ENCODE data around the gene UBE4B.
"Not testable (repeated sequence)": the region's sequence is repeated elsewhere in the genome, so short reads cannot be mapped to it uniquely, and the experiment has no call there.

The UBE4B gene

DNA sequence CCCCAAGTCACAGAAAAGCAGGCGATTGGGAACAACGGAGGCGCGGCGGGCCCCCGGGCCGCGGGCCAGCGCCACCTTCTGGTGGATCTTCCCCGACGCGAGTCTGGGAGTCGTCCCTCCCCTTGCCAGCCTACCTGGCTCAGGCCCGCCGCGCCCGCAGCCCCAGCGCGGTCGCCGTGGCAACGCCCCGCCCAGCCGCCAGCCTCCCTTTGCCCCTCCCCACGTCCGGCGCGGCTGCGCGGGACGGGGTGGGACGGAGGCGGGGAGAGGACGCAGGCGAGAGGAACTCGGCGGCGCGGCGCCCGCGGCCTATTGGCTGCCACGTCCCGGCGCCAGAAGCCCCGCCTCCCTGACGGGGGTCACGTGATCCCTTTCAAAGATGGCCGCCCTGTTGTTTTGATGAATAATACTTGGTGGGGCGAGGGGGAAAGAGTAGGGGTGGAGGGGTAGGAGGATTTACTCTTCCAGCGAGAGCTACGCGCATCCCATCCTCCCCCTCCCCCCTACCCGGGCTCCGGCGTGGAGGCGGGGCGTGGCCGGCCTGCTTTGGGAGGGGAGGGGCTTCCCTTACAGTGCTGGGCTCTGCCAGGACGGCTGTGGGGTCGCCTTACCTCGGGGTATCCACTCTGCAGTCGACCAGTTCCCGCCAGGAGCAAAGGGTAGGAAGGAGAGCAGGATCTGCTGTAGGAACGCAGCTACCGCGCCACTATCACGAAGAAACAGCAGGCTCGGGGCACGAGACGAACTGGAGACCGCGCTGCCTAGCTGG lies at the start of gene UBE4B:
Gene UBE4B, plus strand, starts transcription at position 369 of the 769 bp plus-strand sequence. CDS start 713 bp downstream, outside the sequence.
- DNase-seq = peak; percentile 89 to 95

DNA sequence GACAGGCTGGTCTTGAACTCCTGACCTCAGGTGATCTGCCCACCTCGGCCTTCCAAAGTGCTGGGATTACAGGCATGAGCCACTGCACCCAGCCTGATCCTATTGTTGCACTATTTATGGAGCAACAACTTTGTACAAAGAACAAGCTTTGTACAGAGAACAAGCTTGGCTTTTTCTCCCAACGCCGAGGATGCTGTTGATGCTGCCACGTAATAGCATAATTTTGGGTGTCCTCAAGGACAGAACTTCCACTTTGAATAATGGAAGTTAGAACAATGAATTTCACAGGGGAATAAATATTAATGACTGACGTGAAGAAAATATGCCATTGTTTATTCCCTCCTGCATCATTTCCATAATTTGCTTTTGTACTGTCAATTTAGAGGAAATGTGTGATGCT lies 48.5 kb upstream of the UBE4B start:
- DNase-seq = no peak

DNA sequence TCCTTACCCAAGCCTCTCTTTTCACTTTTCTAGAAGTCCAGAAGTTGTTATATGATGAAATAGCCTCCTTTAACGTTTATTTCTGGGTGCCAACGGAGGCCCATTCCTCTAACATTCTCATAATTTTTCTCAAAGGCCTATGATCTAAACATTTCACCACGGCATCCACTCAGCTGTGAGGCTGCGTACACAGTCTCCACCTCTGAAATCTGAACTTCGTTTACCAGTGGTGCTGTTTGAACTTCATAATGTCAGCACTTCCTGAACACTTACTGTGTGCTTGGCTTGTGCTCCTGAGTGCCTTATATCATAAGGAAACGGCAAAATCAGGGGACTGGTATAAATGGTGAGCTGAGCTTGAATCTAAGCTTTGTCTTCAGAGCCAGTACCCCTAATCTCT lies 47.8 kb upstream of the UBE4B start:
- DNase-seq = no peak

DNA sequence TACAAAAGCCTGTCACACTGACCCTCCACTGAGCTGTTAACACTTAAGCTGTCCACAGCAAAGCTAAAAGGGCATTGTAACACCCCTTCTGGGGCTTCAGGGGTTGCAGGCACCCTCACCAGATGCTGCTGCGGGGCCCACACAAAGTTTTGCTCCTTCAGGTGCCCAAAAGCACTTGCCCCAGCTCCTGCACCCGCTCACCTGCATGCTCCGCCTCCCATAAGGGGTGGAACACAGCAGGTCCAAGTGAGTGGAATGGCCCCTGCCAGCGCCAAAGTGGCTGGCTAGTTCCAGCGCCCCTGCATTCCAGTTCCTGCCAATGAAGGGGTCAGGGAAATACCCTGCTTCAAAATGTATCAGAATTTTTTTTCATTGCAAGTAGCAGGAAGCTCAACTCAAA lies 43.0 kb upstream of the UBE4B start:
- DNase-seq = no peak

DNA sequence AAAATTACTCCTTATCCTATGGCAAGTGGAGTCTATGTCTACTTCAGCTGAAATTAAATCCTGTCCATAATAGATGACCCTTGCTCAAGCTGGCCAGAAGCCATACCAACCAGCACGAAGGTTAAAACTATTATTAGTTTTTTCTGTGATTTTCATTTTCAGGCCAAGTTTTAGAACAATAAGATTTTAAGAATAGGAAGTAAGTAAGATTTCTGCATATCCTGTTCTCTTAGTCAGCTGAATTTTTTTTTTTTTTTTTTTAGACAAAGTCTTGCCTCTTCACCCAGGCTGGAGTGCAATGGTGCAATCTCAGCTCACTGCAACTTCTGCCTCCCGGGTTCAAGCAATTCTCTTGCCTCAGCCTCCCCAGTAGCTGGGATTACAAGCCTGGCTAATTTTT lies 41.8 kb upstream of the UBE4B start:
- DNase-seq = peak; percentile 46 to 56

DNA sequence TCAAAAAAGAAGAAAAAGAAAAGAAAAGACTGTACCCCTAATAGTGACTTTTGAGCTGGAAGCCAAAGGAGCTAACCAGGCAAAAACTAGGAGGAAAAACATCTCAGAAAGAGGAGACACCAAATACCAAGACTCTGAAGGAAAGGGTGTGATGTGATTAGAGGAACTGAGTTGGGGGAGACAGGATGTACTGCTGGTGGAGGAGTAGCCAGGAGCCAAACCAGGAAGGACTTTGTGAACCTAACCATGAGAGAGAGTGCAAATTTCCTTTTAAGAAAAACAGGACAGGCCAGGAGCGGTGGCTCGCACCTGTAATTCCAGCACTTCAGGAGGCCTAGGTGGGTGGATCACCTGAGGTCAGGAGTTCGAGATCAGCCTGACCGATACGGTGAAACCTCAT lies 39.8 kb upstream of the UBE4B start:
- no peak for DNase-seq

DNA sequence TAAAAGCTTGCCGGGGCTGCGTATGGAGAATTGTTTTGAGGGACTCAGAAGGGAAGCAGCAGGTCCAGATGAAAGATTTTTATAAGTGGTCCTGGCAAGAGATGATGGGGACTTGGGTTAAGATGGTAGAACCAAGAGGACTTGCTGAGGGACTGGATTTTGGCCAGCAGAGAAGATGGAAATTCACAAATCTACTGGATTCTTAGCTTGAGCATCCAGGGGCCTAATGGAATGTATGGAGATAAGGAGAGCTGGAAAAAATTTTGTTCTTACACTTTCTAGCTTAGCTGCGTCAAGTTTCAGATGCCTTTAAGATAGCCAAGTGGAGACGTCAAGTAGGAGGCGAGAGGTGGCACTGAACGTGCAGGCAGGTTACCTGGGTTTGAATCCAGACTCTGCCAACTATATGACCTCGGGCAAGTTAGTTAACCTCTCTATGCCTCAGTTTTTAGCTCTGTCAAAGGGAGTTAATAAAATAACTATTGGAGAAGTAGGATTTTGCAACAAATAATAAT lies 39.1 kb upstream of the UBE4B start:
- no peak for DNase-seq

DNA sequence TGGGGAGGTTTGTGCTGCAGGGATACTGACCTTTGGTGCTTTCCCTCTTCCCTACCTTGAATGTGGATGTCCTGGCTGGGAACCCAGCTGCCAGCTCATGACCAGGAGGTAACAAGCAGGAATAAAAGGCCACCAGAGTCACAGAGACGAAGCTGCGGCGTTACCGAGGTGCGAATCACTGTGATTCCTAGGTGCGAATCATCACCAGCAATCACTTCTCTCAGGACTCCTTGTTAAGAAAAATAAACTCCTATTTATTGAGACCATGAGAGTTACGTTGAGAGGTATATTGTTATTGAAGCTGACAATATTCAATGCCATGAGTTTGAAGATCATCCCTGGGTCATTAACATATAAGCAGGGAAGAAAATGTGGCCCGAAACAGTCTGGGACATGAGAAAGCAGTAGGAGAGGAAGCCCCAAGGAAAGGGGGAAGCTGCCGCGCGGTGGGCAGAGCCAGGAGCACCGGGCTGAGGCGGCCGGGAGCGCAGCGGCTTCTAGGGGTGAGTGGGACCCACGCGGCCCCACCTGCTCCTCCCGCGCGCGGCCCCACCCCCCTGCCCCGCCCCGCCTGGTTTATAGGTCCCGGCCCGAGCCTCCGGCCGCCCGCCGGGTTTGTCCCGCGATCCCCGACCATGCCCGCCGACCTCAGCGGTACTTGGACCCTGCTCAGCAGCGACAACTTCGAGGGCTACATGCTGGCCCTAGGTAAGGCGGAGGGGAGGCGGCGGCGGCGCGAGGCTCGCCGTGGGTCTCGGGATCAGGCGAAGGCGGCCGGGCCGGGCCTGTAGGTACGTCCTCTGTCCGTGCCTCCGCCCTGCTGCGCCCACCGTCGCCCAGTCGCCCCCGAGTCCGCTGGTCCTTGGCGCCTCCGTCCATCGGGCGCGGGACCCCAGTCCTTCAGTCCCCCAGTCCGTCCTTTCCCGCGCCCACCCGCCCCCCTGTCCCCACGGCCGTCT lies 35.9 kb upstream of the UBE4B start, which contains the start of gene RBP7:
Gene RBP7, plus strand, starts transcription at position 605 of the 959 bp plus-strand sequence. Its CDS starts 31 bp downstream, at position 636.
- DNase-seq = no peak

DNA sequence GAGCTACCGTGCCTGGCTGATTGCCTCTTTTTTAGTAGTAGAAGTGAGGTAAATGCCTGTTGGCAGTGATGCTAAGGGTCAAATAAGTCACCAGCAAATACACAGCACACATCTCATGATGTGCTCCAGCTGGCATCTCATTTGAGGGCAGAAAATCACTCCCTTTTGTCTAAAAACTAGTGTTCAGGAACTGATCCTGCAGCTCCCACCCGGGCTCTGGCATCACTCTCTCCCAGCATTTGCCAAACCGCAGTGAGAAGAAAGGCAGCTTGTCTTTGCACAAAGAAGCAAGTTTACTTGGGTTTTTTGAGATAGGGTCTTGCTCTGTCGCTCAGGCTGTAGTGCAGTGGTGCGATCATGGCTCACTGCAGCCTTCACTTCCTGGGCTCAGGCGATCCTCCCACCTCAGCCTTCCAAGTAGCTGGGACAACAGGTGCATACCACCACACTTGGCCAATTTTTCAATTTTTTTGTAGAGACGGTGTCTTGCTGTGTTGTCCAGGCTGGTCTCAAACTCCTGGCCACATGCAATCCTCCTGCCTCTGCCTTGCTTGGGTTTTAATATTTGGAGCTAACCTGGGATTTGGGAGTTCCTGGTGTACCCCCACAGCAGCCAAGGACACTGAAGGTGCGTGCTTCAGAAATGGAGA lies 31.6 kb upstream of the UBE4B start:
- DNase-seq = no peak

DNA sequence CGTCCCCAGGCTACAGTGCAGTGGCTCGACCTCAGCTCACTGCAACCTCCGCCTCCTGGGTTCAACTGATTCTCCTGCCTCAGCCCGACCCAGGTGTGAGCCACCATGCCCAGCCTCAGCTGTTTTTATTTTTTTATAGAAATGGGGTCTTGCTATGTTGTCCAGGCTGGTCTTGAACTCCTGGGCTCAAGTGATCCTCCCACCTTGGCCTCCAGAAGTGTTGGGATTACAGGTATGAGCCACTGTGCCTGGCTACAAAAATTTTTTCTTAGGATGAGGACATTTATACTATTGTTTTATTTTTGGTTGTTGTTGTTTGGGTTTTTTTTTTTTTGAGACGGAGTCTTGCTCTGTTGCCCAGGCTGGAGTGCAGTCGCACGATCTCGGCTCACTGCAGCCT lies 27.5 kb upstream of the UBE4B start:
- not testable (repeated sequence) for DNase-seq

DNA sequence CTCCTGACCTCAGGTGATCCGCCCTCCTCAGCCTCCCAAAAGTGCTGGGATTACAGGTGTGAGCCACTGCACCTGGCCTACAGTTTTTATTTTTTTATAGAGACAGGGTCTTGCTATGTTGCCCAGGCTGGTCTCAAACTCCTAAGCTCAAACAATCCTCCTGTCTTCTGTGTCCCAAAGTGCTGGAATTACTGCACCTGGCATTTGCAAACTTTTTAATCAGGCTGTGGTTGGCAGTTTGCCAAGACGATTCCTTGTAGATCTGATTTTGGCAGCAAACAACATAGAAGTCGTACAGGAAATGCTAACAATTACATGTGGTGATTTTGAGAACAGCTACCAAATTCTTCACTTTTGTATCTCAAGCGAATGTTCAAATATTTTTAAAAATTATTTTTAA lies 25.6 kb upstream of the UBE4B start:
- no peak for DNase-seq

DNA sequence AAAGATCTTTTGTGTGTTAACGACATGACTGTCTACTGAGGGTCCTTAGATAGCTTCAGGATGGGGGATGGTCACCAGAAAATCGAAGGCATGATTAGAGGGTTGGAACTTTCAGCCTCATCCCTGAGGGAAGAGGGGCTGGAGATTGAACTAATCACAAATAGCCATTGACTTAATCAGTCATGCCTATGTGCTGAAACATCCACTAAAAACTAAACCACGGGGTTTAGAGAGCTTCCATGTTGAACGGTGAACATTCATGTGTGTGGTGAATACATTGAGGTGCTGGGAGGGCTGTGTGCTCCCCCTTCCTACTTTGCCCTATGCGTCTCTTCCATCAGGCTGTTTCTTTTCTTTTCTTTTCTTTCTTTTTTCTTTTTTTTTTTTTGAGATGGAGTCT lies 18.7 kb upstream of the UBE4B start:
- DNase-seq = no peak

DNA sequence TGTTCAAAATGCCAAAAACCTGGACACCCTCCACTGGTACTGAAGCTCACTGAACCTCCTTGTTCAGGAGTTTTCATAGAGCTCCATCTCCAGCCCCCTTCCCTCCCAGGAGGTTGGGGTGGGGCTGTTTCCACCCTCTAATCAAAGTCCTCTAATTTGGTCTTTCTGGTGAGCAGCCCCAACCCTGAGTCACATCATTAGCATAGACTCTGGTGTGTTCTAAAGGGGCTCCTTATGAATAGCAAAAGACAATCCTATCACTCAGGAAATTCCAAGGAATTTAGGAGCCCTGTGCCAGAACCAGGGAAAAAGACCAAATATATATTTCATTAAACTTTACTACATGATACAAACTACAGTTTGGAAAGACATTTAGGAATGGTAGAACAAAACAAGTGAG lies 13.2 kb upstream of the UBE4B start:
- no peak for DNase-seq

DNA sequence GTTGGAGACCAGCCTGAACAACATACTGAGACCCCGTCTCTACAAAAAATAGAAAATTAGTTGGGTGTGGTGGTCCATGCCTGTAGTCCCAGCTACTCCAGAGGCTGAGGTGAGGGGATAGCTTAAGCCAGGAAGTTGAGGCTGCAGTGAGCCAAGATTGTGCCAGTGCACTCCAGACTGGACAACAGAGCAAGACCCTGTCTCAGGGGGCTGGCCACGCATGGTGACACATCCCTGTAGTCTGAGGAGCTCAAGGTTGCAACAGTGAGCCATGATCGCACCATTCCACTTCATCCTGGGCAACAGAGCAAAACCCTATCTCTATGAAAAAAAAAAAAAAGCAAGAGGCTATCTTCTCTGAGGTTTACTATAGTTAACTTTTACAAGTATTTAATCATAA lies 12.7 kb upstream of the UBE4B start:
- no peak for DNase-seq

DNA sequence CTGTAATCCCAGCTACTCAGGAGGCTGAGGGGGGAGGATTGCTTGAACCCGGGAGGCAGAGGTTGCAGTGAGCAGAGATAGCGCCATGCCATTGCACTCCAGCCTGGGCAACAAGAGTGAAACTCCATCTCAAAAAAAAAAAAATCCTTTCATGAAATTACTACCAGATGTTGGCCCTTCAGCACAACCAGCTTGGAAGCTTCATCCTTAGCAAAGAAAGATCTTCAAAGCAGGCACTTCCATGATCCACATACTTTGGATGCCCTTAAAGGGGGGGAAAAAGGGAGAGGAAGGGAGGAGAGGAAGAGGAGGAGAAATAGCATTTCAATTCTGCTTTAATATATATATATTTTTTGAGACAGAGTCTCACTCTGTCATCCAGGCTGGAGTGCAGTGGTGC lies 12.1 kb upstream of the UBE4B start:
- DNase-seq = not testable (repeated sequence)

DNA sequence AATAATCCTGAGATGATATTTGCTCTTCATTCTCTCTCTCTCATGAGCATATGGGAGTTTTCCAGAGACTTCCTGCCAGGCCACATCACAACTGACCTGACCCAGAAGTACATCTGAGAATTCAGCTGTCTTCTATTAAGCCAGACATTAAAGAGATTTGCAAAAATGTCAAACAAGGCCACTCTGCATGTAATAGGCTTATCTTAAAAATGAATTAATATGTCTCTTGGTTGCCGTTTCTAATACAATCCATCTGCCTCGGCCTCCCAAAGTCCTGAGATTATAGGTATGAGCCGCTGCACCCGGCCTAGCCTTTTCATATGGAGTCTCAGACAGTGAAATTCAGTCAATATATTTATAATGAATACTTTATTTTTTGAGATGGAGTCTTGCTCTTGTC lies 10.8 kb upstream of the UBE4B start:
- not testable (repeated sequence) for DNase-seq

DNA sequence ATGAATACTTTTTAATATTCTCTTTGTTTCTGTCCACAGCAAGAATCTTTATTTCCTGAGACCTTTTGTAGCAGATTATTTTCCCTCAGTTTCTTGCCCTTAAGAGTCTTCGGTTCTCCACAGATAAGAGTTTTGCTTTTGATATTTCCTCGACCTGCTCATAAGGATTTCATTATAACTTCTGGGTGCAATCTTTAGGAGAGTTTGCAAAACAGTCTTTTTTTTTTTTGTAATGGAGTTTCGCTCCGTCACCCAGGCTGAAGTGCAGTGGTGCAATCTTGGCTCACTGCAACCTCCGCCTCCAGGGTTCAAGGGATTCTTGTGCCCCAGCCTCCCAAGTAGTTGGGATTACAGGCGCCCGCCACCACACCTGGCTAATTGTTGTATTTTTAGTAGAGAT lies 10.1 kb upstream of the UBE4B start:
- DNase-seq = no peak

DNA sequence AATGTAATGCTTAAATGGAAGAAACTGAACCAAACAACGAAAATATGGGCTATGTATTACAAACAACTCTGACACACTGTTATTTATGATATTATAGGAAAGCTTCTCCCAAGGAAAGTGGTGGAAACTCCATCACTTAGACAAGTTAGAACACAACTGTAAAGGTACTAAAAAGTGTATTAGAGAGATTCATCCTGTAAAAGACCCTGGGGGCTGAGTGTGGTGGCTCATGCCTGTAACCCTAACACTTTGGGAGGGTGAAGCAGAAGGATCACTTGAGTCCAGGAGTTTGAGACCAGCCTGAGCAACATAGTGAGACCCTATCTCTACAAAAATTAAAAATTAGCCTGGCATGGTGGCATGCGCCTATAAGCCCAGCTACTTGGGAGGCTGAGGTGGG lies 7.4 kb upstream of the UBE4B start:
- no peak for DNase-seq

DNA sequence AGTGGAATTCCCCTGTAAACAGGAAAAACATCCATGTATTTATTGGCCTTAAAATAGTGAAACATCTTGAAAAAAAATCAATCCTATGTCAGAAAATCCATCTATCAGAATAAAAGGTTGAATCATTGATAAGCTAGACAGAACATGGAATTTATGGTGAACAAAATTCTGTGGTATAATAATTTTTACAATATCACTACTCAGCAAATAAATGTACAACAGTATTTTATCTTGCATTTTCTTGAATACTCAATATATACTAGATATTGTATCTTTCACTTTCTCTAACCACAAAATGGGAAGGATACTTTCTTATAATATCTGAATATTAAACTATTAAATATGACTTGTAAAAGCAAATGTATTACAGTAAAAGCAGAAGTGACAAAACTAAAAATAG lies 5.7 kb upstream of the UBE4B start:
- no peak for DNase-seq

DNA sequence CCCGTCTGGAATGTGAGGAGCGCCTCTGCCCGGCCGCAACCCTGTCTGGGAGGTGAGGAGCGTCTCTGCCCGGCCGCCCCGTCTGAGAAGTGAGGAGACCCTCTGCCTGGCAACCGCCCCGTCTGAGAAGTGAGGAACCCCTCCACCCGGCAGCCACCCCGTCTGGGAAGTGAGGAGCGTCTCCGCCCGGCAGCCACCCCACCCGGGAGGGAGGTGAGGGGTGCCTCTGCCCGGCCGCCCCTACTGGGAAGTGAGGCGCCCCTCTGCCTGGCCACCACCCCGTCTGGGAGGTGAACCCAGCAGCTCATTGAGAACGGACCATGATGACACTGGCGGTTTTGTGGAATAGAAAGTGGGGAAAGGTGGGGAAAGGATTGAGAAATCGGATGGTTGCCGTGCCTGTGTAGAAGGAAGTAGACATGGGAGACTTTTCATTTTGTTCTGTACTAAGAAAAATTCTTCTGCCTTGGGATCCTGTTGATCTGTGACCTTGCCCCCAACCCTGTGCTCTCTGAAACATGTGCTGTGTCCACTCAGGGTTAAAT lies 3.7 kb upstream of the UBE4B start:
- not testable (repeated sequence) for DNase-seq

DNA sequence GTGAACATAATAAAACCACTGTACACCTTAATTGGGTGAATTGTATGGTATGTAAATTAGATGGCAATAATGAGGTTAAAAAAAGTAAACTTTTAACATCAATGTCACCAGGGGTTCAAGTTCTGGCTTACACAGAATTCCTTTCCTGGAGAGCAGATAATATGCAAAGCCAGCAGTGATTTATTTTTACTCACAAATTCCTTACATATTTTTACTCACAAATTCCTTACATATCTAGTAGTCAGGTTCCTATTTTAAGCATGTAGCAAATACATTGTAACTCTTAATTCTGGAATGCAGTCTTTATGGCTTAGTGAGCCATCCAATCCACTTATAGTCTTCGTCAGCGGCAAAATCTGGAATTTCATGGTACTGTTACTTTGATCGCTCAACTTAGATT lies 1.3 kb upstream of the UBE4B start:
- no peak for DNase-seq

DNA sequence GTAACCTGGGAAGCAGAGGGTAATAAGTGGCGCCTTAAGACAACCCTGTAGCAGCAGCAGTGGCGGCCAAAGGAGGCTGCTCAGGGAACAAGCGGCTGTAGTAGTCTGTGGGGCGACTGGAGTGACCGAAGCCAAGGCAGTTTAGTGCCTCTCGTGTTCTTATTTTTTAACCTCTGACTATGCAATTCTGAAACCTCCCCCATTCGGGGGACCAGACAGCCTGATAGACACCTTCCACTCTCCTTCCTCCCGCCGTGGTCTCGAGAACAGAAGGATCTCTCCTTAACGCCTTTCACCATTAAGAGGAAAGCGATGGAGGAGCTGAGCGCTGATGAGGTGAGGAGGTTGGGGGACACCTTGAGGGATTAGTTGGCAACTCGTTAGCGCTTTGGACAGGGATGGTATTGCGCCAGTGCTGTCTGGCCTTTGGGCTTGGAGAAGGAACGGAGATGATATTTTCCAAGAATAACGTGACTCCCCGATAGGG lies 644 bp downstream of the UBE4B start:
- peak; percentile 25 to 26 for DNase-seq

DNA sequence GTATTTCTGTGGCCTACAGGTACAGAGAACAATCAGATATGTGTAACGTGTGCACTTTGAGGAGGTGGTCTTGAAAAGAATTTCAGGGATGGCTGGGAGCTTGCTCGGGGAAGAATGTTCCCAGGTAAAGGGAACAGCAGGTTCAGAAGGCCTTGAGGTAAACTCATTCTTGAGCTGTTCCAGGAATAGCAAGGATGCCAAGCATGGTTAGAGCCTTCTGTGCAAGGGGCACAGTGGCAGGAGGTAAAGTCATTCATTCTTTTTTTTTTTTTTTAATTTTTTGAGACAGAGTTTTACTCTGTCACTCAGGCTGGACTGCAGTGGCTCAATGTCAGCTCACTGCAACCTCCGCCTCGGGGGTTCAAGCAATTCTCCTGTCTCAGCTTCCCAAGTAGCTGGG lies 10.0 kb downstream of the UBE4B start:
- DNase-seq = no peak
